Spleen (tissue), 7 donors: ENCODE measurements around the gene TKT.

ENCODE experiments used
- CTCF ChIP-seq, 11 experiments: fragments of 200-600 bp in 7 of 11; fragments of 450-650 bp in 4 of 11; sonication (generic) in 4 of 11; IDR thresholded peaks in 8 of 11; conservative IDR thresholded peaks in 3 of 11; 1 replicate in 7 of 11; 2 replicates in 4 of 11; pipeline versions ENCODE4 v1.4.0 to v1.8.0; 2016 to 2021; ENCODE audit warnings: antibody characterized with exemption in 11 of 11, inconsistent platforms in 4 of 11, mild to moderate bottlenecking in 1 of 11
- POLR2A ChIP-seq, 3 donors: fragments of 450-650 bp; IDR thresholded peaks; one replicate each; pipeline ENCODE4 v1.5.1; 2017; ENCODE audit warnings: antibody characterized with exemption in 3 of 3, mild to moderate bottlenecking in 1 of 3
- POLR2AphosphoS5 ChIP-seq, 3 donors: sonication (generic); formaldehyde crosslinking; IDR thresholded peaks; one replicate each; pipeline ENCODE4 v1.5.1; 2017; ENCODE audit warnings: antibody characterized with exemption in 3 of 3
- donor health status: DM: no; HTN: no; CAD: no; lungs with moderate emphysema.
- donor health status: DM: no; HTN: no; CAD: no.
- donor health status: DM: no; HTN: no; CAD: no.

- TF ChIP-seq POLR2A (IDR thresholded peaks at IDR 0.05), result no peak
- no peak for TF ChIP-seq CTCF (IDR thresholded peaks at IDR 0.05 in 8 of 11, conservative IDR thresholded peaks at IDR 0.05 in 3 of 11)
- TF ChIP-seq POLR2AphosphoS5 (IDR thresholded peaks at IDR 0.05), result peak in 2 of 3 donors; percentile 36 to 60
Observed at GRCh38 chr3:53191836-53192480, 63.9 kb downstream of the TKT start.
